Activated CD4-positive, alpha-beta T cell treated with anti-CD3 and anti-CD28 coated beads, Interleukin-2, amount 50 U/mL, for 48 hours (primary cell): Measurements from ENCODE around the gene TSHZ2.

ENCODE experiments used
- DNase-seq, 2 experiments: peaks; one replicate each; pipeline ENCODE4 v3.0.0-alpha.2; 2020

TSHZ2 gene

DNA sequence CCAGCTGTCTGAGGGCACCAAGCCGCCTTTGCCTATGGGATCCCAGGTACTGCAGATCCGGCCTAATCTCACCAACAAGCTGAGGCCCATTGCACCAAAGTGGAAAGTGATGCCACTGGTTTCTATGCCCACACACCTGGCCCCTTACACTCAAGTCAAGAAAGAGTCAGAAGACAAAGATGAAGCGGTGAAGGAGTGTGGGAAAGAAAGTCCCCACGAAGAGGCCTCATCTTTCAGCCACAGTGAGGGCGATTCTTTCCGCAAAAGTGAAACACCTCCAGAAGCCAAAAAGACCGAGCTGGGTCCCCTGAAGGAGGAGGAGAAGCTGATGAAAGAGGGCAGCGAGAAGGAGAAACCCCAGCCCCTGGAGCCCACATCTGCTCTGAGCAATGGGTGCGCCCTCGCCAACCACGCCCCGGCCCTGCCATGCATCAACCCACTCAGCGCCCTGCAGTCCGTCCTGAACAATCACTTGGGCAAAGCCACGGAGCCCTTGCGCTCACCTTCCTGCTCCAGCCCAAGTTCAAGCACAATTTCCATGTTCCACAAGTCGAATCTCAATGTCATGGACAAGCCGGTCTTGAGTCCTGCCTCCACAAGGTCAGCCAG, 283.0 kb downstream of the TSHZ2 start:
- peak; percentile 29 to 48 for DNase-seq

DNA sequence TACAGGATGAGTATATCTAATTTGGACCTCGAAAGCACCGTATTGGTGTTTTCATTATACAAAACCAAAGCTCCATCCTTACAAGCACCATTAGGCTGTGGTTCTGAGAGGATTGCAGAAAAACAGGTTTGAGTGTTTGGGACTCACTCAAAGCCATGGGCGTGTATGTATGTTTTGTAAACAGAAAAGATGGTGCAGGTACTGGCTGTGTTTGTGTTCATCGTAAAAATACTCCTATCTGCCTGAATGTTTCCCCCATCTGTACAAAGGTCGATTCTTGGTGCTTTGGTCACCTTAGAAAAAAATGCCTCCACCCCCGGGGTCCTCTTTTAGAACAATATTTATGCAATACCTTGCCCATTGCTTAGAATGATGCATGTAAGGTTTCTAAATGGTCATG, 286.6 kb downstream of the TSHZ2 start:
- no peak for DNase-seq

DNA sequence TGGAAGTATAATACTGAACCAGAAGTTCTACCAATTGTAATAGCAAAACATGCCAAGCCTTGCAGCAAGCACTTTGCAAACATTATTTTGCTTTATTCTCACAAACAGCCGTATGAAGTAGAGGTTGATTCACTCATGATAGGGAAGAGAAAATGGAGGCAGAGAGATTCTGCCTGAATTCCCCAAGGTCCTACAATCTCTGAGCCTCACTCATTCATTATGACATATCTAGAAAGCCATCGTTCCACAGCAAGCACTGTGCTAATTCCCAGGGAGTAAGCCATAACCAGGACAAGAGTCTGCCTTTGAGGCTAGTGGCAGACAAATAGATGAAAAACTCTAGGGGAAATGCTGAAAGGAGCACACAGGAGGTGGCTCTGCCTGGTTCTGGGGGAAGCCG, 288.0 kb downstream of the TSHZ2 start:
- no peak for DNase-seq

DNA sequence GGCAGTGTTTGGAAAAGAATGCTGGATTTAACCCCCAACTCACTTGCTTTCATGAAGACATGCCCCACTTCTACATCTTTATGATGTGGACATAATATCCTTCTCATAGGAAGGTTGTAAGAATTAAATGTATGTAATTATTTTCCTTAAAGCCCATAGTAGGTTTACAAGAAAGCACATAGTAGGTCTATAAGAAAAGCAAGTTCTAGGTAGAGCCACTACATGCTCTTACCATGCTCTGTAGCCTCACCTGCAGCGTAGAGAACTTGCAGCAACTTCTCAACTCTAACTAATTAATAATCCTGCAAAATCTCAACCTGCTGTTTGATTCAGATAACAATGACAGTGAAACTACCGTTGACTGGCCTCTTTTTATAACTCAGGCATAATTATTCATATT, 288.4 kb downstream of the TSHZ2 start:
- no peak for DNase-seq

DNA sequence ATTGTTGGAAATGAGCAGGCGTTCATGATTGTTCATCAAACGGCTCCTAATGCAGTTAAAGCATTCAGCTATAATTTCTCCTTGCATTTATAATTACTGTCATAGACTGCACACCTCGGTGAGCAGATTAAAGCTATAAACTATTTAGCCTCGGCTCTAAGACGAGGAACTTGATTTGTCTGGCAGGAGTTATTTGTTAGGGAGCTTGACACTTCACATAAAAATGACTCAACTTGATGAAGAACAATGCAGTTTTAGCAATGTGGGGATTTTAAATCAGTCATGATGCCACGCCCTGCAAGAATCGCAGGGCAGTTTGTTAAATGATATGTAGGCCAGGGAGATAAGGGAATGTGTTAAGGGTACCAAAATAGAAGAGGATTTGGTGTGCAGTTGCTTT, 290.2 kb downstream of the TSHZ2 start:
- DNase-seq: no peak

DNA sequence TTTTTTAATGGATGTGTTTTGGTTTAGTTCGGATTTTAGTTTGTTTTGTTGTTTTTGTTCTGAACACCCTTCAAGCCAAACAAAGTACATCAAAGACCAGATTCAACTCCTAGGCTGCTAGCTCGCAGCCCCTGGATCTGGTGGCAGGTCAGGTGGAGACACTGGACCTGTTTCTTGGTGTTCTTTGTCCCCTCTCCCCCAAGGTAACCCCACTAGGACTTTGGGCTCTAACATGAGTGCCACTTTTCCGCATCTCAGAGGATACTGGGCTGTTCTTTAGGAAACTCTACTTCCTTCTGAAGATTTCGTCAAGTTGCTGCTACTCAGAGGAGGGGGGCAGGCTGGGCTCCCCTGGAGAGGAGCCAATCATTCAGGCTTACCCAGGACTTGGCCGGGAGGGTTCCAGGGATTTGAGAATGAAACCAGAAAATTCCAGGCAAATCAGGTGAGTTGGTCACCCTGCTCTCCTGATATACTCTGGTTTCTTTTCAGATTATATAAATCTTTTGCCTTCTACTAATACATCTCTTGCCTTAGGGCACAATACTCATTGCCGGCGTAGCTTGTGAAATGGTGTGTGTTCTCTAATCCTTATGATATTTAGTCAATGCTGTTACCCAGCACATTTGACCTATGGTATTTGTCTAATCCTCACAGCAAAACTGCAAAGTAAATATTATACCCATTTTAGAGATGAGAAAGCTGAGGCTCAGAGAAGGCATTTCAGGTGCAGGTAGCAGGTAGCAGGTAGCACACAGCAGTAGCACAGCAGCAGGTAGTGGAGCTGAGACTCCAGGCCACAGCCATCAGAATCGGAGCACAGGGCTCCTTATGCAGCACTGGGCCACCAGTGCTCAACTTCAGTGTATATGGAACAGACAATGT, 291.6 kb downstream of the TSHZ2 start:
- no peak for DNase-seq

DNA sequence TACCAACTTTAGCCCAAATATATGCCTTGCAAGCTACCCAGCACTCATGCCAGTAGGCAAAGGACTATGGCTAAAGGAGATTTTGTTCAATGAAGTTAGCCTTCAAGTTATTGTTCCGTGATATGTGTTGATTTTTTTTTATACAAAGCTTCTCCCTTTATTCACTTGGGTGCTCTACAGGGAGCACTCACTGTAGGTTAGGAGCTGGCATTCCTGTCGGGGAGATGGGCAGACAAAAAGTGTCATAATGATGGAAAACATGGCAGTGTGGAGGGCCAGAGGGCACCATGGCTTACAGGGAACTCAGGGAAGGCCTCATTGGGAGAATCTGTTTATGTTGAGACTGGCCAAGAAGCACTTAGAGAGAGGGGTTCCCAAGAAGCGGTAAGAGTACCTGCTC, 292.4 kb downstream of the TSHZ2 start:
- no peak for DNase-seq

DNA sequence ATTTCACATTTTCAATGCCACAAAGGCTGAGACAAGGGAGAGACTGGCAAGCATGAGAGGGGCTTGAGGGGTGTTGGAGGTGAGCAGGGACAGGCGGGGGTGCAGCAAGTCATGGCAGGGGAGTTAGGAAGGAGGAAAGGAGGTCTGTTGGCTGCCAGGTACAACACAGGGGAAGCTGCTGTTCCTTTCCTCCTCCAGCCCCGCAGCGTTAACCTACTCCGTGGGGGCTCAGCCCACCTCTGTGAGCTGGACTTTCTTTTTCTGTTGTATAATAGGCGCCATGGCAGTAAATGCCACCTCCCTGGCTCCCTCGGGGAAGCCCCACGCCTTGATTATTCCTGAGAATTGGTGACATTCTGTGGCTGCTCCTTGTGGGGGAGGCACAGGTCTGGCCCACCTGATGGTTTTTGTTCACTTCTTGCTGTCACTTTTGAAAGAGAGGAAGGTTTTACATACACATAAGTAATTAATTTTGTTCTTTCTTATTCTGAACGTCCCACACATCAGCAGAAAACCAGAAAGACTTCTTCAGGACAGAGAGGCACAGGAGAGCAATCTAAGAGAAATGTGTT, 293.2 kb downstream of the TSHZ2 start:
- no peak for DNase-seq

DNA sequence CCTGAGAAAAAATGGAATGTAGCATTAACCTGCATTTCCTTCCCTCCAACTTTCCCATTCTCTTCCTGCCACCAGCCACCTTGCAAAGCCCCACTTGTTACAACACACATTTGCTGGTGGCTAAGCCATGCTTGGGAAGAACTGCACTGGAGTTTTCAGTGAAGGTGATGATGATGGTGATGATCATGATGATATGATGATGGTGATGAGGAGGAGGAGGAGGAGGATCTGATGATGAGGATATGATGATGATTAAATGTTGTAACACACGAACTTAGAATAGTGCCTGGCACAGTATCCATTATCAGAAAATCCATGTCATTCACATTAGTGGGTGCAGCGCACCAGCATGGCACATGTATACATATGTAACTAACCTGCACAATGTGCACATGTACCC, 297.2 kb downstream of the TSHZ2 start:
- DNase-seq: no peak

DNA sequence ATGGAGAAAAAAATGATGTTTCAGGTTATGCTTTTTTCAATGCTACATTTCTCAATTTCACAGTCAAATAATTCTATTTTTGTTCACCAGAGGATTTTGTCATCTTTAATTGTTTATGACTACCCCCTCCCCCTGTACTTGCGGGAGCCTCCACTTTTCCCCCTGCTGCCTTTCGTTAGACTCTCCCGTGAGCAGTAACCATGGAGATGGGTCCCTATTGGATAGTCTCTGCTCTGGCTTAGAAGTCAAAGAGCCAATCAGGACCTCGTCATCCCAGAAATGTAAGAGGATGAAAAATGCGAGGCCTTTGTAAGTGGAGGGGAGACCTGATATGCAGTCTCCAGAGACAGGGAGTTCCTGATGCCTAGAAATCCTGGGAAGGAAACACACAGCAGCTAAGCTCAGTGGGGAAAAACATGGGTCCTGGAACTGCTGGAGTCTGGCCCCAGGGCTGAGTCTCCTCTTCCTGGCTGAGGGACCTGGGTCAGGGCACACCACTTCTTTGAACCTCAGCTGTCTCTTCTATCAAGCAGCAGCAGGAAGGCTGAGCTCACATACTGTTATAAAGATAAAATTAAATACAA, 298.7 kb downstream of the TSHZ2 start:
- DNase-seq: no peak

DNA sequence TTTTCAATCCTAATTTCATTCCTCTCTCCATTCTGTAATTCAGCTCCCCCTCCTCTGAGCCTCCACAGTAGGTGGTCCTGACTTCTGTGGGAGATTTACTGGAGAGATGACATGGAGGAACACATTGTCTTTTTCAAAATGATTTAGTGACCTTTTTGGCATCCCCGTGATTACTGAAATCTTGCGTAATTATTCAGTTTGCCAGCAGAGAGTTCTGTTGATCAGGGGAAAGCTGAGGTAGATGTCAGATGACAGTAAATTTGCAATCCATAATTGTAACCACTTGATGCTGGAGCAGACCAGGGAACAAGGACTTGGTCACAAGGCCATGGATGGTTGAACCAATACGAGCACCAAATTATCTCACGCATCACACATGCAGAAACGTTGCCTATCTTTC, 302.2 kb downstream of the TSHZ2 start:
- no peak for DNase-seq

DNA sequence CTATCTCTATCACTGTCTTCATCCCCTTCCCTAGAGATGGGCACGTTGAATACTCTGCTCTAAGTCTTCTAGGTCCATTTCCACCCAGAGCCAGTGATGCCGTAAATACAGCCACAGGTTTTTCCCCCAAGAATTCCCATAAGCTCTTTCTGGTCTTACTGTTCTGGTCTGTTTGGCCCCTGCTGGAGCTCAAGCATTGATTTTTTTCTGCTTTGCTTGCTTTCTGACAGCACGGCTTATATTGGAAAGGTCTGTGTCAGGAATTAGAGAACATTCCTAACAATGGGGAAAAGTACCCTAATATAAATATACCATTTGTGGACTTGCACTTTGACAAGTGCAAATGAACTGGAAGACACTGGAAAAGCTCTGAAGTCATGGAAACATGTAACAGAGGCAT, 302.6 kb downstream of the TSHZ2 start:
- no peak for DNase-seq

DNA sequence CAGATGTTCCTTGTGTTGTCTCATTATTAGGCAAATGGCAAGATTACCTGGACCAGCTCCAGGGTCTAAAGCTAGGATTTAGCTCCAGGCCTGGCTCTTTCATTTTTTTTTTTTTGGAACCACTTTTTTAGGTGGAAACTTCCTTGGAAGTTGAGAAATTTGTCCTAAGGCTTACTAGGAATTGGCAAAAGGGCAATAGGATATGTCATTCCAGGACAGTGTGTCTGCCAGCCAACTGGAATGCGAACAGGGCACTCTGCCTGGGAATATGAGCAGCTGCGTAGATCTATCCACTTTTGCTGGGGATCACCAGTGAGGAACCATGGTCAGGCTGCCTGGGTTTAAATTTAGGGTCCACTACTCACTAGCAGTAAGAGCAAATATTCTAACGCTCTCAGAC, 304.0 kb downstream of the TSHZ2 start:
- DNase-seq: no peak

DNA sequence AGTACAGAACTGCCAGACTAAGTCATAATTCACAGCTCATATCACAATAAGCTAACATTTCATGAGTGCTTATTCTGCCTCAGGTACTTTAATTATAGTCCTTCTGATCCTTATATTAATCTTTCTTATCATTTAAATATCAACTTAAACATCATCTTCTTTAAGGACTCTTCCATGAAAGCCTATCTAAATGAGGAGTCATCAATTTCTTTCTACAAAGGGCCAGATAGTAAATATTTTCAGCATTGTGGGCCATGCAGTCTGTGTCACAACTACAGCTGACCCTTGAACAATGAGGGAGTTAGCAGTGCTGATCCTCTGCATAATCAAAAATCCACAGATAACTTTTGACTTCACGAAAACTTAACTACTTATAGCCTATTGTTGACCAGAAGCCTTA, 306.4 kb downstream of the TSHZ2 start:
- DNase-seq: no peak

DNA sequence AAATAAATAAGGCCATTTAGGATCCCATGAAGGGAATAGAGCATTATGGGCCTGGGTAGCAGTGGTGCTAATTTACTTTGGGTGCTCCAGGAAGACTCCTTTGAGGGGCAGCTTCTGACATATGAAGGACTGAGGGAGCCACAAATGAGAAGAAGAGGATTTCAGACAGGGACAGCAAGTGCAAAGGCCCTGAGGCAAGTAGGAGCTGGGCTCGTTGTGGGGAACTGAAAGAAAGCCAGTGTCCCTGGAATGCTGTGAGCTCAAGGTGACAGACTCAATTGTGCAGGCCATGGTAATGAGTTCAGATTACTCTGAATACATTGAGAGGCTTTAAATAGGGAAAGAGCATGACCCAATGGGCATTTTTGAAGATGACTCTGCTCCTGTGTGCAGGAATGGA, 307.6 kb downstream of the TSHZ2 start:
- no peak for DNase-seq

DNA sequence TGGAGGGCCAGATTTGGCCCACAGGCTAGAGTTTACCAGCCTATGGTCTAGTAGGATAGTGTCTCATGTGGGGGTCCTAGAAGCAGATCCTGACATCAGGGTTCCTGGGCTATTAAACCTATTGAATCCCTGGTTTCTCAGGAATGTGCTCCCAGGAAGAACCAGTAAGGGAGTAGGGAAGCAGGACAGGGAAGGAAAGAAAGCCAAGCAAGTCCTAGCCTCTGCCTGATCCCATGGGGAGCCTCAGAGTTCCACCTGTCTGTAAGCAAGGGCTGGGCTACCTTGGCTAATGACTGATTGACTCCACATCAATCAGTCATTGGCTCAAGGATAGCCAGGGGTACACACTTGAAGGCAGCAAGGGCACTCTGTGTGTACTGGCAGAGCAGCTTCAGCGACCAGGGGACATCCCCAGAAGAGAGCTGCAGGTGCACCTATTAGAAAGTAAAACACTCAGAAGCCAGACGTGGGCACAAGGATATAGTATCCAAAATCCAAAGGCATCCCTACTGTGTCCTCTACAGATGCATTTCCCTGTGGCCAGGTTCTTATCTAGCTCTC, 309.5 kb downstream of the TSHZ2 start:
- no peak for DNase-seq

DNA sequence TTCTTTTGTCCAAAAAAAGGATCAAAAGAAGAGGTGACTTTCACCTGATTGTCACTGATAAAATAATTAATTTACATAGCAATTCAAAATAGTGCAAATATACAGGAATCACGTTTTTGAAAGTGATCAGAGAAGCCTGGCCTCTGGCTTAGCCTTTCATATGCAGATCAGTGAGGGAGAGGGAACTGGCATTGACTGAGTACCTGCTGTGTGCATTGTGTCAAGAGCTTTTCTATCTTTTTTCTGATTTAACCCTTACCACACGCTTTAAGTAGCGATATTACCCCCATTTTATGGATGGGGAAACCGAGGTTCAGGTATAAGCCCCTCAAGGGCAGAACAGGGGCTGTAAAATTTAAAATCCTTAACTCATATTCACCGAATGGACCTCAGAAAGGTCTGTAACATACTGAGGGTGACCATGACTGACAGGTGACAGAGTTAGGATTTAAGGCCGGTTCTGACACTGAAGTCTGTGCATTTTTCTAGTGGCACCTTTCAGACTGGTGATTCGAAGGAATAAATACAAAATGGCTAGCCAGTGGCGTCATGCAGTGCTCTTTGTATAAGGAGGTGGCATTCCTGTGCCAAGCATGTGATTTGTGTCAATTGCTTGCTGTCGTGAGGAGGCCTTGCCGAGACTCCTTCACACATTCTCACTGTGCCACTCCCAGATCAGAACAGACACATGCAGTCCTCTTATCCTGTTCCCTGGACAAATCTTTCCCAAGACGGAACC, 310.2 kb downstream of the TSHZ2 start:
- no peak for DNase-seq

DNA sequence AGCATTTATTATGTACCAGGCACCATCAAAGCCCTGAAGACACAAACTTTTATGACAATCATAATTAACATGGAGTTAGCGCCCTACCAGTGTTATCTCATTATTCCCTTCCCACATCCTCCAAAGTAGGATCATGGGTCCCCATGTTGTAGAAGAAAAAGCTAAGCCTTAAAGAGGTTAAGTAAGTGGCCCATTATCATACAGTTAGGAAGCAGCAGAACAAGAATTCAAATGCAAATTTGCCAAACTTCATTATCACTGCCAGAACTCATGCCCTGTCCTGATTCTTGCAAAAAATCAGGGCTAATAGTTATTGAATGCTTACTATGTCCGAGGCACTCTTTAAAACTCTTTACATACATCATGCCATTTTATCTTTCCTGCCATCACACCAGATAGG, 310.9 kb downstream of the TSHZ2 start:
- DNase-seq: no peak

DNA sequence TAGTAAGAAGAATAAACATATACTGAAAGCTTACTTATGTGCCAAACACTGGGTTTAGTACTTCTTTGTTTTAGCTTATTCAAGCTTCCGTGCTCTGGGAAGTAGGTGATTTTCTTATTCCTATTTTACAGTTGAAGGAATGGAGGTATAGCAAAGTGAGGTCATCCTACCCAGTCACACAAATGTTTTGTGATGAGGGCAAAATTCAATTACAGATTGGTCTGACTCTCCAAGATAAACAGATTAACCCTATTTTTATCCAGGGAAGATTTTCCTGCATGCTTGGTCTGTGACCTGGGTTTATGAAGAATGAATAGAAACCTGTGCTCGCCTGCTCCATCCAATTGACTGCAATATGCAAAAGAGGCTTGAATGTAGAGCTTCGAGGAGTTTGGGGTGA, 311.4 kb downstream of the TSHZ2 start:
- DNase-seq: no peak

DNA sequence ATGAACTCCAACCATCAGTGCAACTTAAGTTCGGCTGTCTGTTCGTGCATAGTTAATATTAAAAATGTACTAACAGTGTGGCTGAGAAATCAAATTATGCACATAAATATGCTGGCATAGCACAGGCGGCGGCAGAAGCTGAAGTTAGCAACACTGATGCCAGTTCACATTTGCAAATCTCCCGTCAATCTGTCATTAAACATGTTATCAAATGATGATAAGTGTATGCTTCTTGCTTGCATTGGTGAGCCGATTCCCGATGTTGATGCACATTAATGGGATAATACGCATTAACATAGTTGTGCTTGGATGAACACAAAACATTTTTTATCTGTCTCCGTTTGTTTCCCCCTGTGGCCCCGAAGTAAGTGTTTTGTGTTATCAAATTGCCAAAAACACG, 312.1 kb downstream of the TSHZ2 start:
- no peak for DNase-seq

DNA sequence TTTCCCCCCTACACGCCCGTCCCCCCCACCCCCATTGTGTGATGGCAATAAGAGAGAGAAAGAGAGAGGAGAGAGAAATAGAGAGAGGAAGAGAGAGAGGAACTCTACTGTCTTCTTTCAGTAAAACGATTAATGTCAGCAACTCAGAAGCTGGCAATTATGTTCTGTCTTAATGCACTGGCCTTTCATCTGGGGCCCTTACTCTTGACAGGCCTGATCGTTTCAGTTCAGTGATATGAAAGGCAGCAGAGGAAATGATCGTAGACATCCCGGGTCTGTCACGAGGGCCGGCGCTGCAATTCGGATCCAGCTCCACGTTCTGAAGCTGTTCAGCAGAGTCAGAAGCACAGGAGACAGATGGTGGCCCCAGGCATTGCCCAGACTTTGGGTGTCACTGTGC, 312.5 kb downstream of the TSHZ2 start:
- no peak for DNase-seq

DNA sequence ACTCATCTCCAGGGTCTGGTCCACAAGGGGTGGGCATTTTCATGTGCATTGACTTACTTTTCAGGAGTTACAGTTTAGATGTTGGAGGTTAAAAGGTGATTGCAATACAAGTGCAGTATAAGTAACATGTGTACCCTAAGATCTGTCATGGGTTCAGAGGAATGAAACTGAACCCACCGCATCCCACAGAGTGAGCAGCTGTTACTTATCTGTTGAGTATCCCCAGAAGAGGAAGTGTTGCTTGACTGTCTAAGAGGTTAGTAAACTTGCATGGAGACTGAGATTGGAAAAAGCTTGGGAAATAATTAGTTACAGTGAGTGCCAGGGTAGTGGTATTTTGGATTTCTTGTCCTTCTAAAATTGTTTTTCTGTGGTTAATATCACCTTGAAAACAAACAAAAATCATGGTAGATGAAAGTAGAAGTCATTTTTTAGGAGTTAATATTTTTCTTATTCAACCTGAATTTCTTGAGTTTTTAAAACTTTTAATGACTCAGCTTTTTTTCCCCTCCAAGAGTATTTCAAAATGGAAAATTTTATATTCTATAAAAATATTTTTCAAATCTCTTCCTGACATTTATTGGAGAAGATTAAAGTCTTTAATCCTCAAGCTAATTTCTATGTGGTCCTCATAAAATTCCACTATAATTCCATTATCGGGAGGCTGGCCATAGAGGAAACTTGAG, 315.3 kb downstream of the TSHZ2 start:
- DNase-seq: no peak
